Endodermal cell (in vitro differentiated cells): ENCODE data around the gene TBL1X. TPM values are rescaled to one million over a fixed set of nuclear protein-coding genes. Genes with fewer than 3 reads are reported as not detected.
"Not testable (repeated sequence)": the region's sequence is repeated elsewhere in the genome, so short reads cannot be mapped to it uniquely, and the experiment has no call there.

Experiments used
- DNase-seq: peaks from one replicate; pipeline ENCODE4 v3.0.0-alpha.2; 2017
- H3K27ac ChIP-seq: 2 replicates; pipeline ENCODE4 v1.5.1; 2013; ENCODE audit warnings: mild to moderate bottlenecking, low read depth, low read length, moderate library complexity
- H3K27me3 ChIP-seq: 2 replicates; pipeline ENCODE4 v1.6.1; 2013; ENCODE audit warnings: mild to moderate bottlenecking, low read length, moderate library complexity; ENCODE audit not compliant: insufficient read depth, control insufficient read depth, poor library complexity, severe bottlenecking
- H3K36me3 ChIP-seq: 2 replicates; pipeline ENCODE4 v1.7.0; 2013; ENCODE audit warnings: mild to moderate bottlenecking, low read length, moderate library complexity; ENCODE audit not compliant: control insufficient read depth, insufficient read depth
- H3K4me1 ChIP-seq: one replicate; pipeline ENCODE4 v1.7.0; 2013; ENCODE audit warnings: low read length; ENCODE audit not compliant: control insufficient read depth, insufficient read depth
- H3K4me3 ChIP-seq: 2 replicates; pipeline ENCODE4 v1.5.1; 2013; ENCODE audit warnings: mild to moderate bottlenecking, low read length, moderate library complexity
- H3K9ac ChIP-seq: 2 replicates; pipeline ENCODE4 v1.6.1; 2013; ENCODE audit warnings: mild to moderate bottlenecking, low read length, moderate library complexity; ENCODE audit not compliant: poor library complexity, severe bottlenecking; ENCODE audit errors: extremely low read depth
- H3K9me3 ChIP-seq: 2 replicates; pipeline ENCODE4 v1.6.1; 2013; ENCODE audit warnings: mild to moderate bottlenecking, low read length, moderate library complexity; ENCODE audit not compliant: control insufficient read depth
- H3K27ac Mint-ChIP-seq: 2 replicates; pipeline ENCODE4 v1.8.0; 2020; ENCODE audit warnings: mixed read lengths
- H3K27me3 Mint-ChIP-seq: 2 replicates; pipeline ENCODE4 v1.8.0; 2021; ENCODE audit warnings: mild to moderate bottlenecking, mixed read lengths; ENCODE audit not compliant: insufficient read depth
- H3K36me3 Mint-ChIP-seq: 2 replicates; pipeline ENCODE4 v1.8.0; 2020; ENCODE audit warnings: low read depth, mixed read lengths
- H3K4me1 Mint-ChIP-seq: 2 replicates; pipeline ENCODE4 v1.8.0; 2020; ENCODE audit warnings: mixed read lengths
- H3K4me3 Mint-ChIP-seq: 2 replicates; pipeline ENCODE4 v1.8.0; 2020; ENCODE audit warnings: mild to moderate bottlenecking, moderate library complexity, mixed read lengths
- H3K9me3 Mint-ChIP-seq: 2 replicates; pipeline ENCODE4 v1.8.0; 2020; ENCODE audit warnings: mild to moderate bottlenecking, mixed read lengths
- CTCF ChIP-seq: fragments of 200-600 bp; sonication (generic); conservative IDR thresholded peaks from 2 replicates; pipeline ENCODE4 v1.5.0; 2021; ENCODE audit warnings: antibody characterized with exemption, mild to moderate bottlenecking
- WGBS, 2 experiments: methylation state at CpG; one replicate each; pipeline versions ENCODE4 v1.1.5 to v1.1.7; 2013; ENCODE audit warnings: missing lambda C conversion rate in 2 of 2, mixed read lengths in 1 of 2; ENCODE audit not compliant: insufficient coverage in 1 of 2, insufficient read length in 1 of 2; 5-methylcytosine and 5-hydroxymethylcytosine counted together
- total RNA-seq, 2 donors: library from RNA; stranded (reverse); fragmentation: NEBNext Ultra II Directional in 1 of 2; extraction: Animal tissue kit (Norgen Biotek cat#: 25700) in 1 of 2; gene quantifications; 2 replicates in 1 of 2; 3 replicates in 1 of 2; pipeline ENCODE4 v1.2.1, GENCODE V29; 2021

The TBL1X gene
- total RNA-seq, 2 donors from 2014 or later = 19.1 to 24.1 TPM

GRCh38 chrX:9765072-9765736 lies 300.3 kb downstream of the TBL1X start:
- Histone ChIP-seq H3K9me3 (no peaks in the 10 kb centered on the region), H3K27ac (no peak overlapping the region), H3K36me3 (no peaks in the 10 kb centered on the region), H3K9ac (no peak overlapping the region), H3K4me1 (no peaks in the 10 kb centered on the region), H3K4me3 (no peak overlapping the region), H3K27me3 (no peaks in the 10 kb centered on the region)
- DNase-seq = peak; percentile 74
- no peak overlapping the region for H3K27ac Mint-ChIP-seq
- H3K27me3 Mint-ChIP-seq = no peaks in the 10 kb centered on the region
- no peak for TF ChIP-seq CTCF
- WGBS, 2 experiments = 36 to 42% methylated on average over 12 to 64 of the region's 67 CpGs
- H3K4me3 Mint-ChIP-seq = peak overlapping the region; percentile 62
- no peaks in the 10 kb centered on the region for H3K36me3 Mint-ChIP-seq
- H3K9me3 Mint-ChIP-seq = peaks cover 37% of the 10 kb centered on the region
- H3K4me1 Mint-ChIP-seq = peaks cover 3% of the 10 kb centered on the region

- H3K4me3 ChIP-seq = no peak within 1 kb of the TSS
- peaks cover 3% of the 10 kb centered on the region for H3K4me1 Mint-ChIP-seq
- H3K36me3 Mint-ChIP-seq = no peaks in the 10 kb centered on the region
- H3K27me3 Mint-ChIP-seq = no peaks in the 10 kb centered on the region
- TF ChIP-seq CTCF = no peak
- H3K27ac Mint-ChIP-seq = no peak within 1 kb of the TSS
- H3K9me3 ChIP-seq = no peaks in the 10 kb centered on the region
- H3K27me3 ChIP-seq = no peaks in the 10 kb centered on the region
- 26% methylated on average over 26 of the region's 26 CpGs; no CpG with 5 or more reads in 1 of the 2 experiments for WGBS, 2 experiments
- H3K9ac ChIP-seq = no peak within 1 kb of the TSS
- no peak within 1 kb of the TSS for H3K27ac ChIP-seq
- no peaks in the 10 kb centered on the region for H3K36me3 ChIP-seq
- DNase-seq = peak; percentile 73
- peaks cover 39% of the 10 kb centered on the region for H3K9me3 Mint-ChIP-seq
- no peaks in the 10 kb centered on the region for H3K4me1 ChIP-seq
- H3K4me3 Mint-ChIP-seq = peak within 1 kb of the TSS; percentile 62
Observed at GRCh38 chrX:9765737-9766097, 300.9 kb downstream of the TBL1X start, which contains the start of gene GPR143. GPR143 (minus strand) TSS chrX:9765847; CDS start chrX:9765817, 30 bp downstream.

GRCh38 chrX:9767375-9767774 lies 302.5 kb downstream of the TBL1X start:
- no peaks in the 10 kb centered on the region for H3K36me3 Mint-ChIP-seq
- Histone ChIP-seq H3K27me3 (no peaks in the 10 kb centered on the region), H3K36me3 (no peaks in the 10 kb centered on the region), H3K27ac (no peak overlapping the region), H3K9ac (no peak overlapping the region), H3K4me1 (no peaks in the 10 kb centered on the region), H3K4me3 (no peak overlapping the region), H3K9me3 (no peaks in the 10 kb centered on the region)
- H3K4me1 Mint-ChIP-seq = peaks cover 3% of the 10 kb centered on the region
- peaks cover 44% of the 10 kb centered on the region for H3K9me3 Mint-ChIP-seq
- TF ChIP-seq CTCF = no peak
- DNase-seq = peak; percentile 30
- H3K27me3 Mint-ChIP-seq = no peaks in the 10 kb centered on the region
- no peak overlapping the region for H3K4me3 Mint-ChIP-seq
- WGBS, 2 experiments = 87 to 90% methylated on average over 5 to 6 of the region's 6 CpGs
- no peak overlapping the region for H3K27ac Mint-ChIP-seq

- not testable (repeated sequence) for H3K36me3 Mint-ChIP-seq, H3K27ac ChIP-seq, H3K9ac ChIP-seq, H3K4me1 ChIP-seq, H3K36me3 ChIP-seq, H3K27ac Mint-ChIP-seq, H3K9me3 ChIP-seq, H3K4me3 ChIP-seq, H3K4me3 Mint-ChIP-seq, H3K4me1 Mint-ChIP-seq, H3K27me3 ChIP-seq, H3K27me3 Mint-ChIP-seq
- WGBS, 2 experiments = 70 to 81% methylated on average over 3 to 5 of the region's 5 CpGs
- peak; percentile 36 for DNase-seq
- H3K9me3 Mint-ChIP-seq = peaks cover 43% of the 10 kb centered on the region
Observed at GRCh38 chrX:9768321-9768839, 303.5 kb downstream of the TBL1X start.
